Ovary (tissue), 3 donors: ENCODE results near the gene ZNHIT6.

Source experiments
- EP300 ChIP-seq: sonication (generic); formaldehyde crosslinking; IDR thresholded peaks from one replicate; pipeline ENCODE4 v1.6.1; 2017; ENCODE audit warnings: antibody characterized with exemption
- POLR2A ChIP-seq: fragments of 450-650 bp; IDR thresholded peaks from one replicate; pipeline ENCODE4 v1.6.1; 2017; ENCODE audit warnings: antibody characterized with exemption, mild to moderate bottlenecking, moderate library complexity
- TF ChIP-seq, protein P1 (sequence below), 3 donors: fragments of 450-650 bp in 2 of 3; fragments of 200-600 bp in 1 of 3; IDR thresholded peaks; one replicate each; pipeline versions ENCODE4 v1.5.1 to v1.8.0; 2016 to 2022; ENCODE audit warnings: antibody characterized with exemption in 3 of 3, mild to moderate bottlenecking in 1 of 3
- donor health status: DM: no; HTN: no; CAD: no.

DNA sequence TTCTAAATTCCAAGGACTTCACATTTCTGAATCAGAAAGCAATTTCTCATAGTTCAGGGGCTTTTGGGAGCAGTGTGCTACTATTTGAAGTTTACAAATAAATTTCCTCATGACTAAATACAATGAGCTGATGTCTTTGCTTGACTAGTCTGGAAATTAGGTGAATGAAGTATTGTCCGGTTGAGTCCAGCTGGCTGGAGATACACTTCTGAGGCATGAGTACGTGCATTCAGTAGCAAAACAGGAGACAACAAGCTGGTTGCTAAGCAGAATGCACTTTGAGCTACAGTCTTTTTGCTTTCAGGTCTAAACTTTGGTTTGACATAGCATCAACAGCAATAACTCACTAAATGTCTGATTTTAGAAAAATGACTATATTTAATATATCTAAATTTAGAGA, 27.1 kb downstream of the ZNHIT6 start:
- TF ChIP-seq, protein P1, sequence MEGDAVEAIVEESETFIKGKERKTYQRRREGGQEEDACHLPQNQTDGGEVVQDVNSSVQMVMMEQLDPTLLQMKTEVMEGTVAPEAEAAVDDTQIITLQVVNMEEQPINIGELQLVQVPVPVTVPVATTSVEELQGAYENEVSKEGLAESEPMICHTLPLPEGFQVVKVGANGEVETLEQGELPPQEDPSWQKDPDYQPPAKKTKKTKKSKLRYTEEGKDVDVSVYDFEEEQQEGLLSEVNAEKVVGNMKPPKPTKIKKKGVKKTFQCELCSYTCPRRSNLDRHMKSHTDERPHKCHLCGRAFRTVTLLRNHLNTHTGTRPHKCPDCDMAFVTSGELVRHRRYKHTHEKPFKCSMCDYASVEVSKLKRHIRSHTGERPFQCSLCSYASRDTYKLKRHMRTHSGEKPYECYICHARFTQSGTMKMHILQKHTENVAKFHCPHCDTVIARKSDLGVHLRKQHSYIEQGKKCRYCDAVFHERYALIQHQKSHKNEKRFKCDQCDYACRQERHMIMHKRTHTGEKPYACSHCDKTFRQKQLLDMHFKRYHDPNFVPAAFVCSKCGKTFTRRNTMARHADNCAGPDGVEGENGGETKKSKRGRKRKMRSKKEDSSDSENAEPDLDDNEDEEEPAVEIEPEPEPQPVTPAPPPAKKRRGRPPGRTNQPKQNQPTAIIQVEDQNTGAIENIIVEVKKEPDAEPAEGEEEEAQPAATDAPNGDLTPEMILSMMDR (IDR thresholded peaks at IDR 0.05) = no peak
- TF ChIP-seq POLR2A (no peak), EP300 (no peak)
